Measurements from ENCODE around the gene HSFX3. TPM values are rescaled to one million over a fixed set of nuclear protein-coding genes. Genes with fewer than 3 reads are reported as not detected.

The HSFX3 gene
- total RNA-seq, 2 experiments from 2014 or later = not detected

- DNase-seq (no peak), ATAC-seq (no peak)
- no peak overlapping the region for H3K27ac Mint-ChIP-seq
- no peak for TF ChIP-seq CTCF (IDR thresholded peaks at IDR 0.05)
- intact Hi-C loops (cut with micrococcal nuclease) = no loop called here
- CTCF ChIA-PET = no interaction called here
- no peak overlapping the region for H3K4me3 Mint-ChIP-seq
- POLR2A ChIA-PET = no interaction called here
- H3K27me3 Mint-ChIP-seq = peaks cover 2% of the 10 kb centered on the region
- H3K36me3 Mint-ChIP-seq (ENCODE audit: low read depth) = no peaks in the 10 kb centered on the region
- no peaks in the 10 kb centered on the region for H3K9me3 Mint-ChIP-seq
- H3K4me1 Mint-ChIP-seq (ENCODE audit: low read depth) = peaks cover 9% of the 10 kb centered on the region
Observed at GRCh38 chrX:149571770-149572169, 22.0 kb upstream of the HSFX3 start.

GRCh38 chrX:149570668-149571067, 20.9 kb upstream of the HSFX3 start:
- ATAC-seq = no peak
- Mint-ChIP-seq H3K27ac (no peak overlapping the region), H3K27me3 (peaks cover 2% of the 10 kb centered on the region), H3K36me3 (ENCODE audit: low read depth) (no peaks in the 10 kb centered on the region), H3K4me1 (ENCODE audit: low read depth) (peaks cover 9% of the 10 kb centered on the region), H3K4me3 (no peak overlapping the region), H3K9me3 (no peaks in the 10 kb centered on the region)
- CTCF ChIA-PET = no interaction called here
- DNase-seq = no peak
- no peak for TF ChIP-seq CTCF (IDR thresholded peaks at IDR 0.05)
- POLR2A ChIA-PET = no interaction called here
- intact Hi-C loops (cut with micrococcal nuclease) = no loop called here

GRCh38 chrX:149569770-149570169, 20.0 kb upstream of the HSFX3 start:
- Mint-ChIP-seq H3K36me3 (ENCODE audit: low read depth) (no peaks in the 10 kb centered on the region), H3K4me1 (ENCODE audit: low read depth) (peaks cover 9% of the 10 kb centered on the region), H3K27ac (no peak overlapping the region), H3K9me3 (no peaks in the 10 kb centered on the region), H3K27me3 (peaks cover 2% of the 10 kb centered on the region), H3K4me3 (no peak overlapping the region)
- intact Hi-C loops (cut with micrococcal nuclease) = no loop called here
- CTCF ChIA-PET = no interaction called here
- POLR2A ChIA-PET = no interaction called here
- no peak for TF ChIP-seq CTCF (IDR thresholded peaks at IDR 0.05)
- no peak for ATAC-seq
- no peak for DNase-seq

- ChIA-PET CTCF (no interaction called here), POLR2A (no interaction called here)
- no peaks in the 10 kb centered on the region for H3K36me3 Mint-ChIP-seq (ENCODE audit: low read depth)
- no peak overlapping the region for H3K4me3 Mint-ChIP-seq
- no peak for DNase-seq
- H3K4me1 Mint-ChIP-seq (ENCODE audit: low read depth) = peaks cover 9% of the 10 kb centered on the region
- H3K27me3 Mint-ChIP-seq = peaks cover 2% of the 10 kb centered on the region
- no peak for ATAC-seq
- intact Hi-C loops (cut with micrococcal nuclease) = no loop called here
- H3K27ac Mint-ChIP-seq = no peak overlapping the region
- no peak for TF ChIP-seq CTCF (IDR thresholded peaks at IDR 0.05)
- no peaks in the 10 kb centered on the region for H3K9me3 Mint-ChIP-seq
Observed at GRCh38 chrX:149568701-149569296, 19.1 kb upstream of the HSFX3 start.

- H3K4me3 Mint-ChIP-seq = no peak overlapping the region
- ChIA-PET POLR2A (no interaction called here), CTCF (no interaction called here)
- no peak for ATAC-seq
- H3K36me3 Mint-ChIP-seq (ENCODE audit: low read depth) = no peaks in the 10 kb centered on the region
- no peak overlapping the region for H3K27ac Mint-ChIP-seq
- H3K4me1 Mint-ChIP-seq (ENCODE audit: low read depth) = peaks cover 7% of the 10 kb centered on the region
- DNase-seq = no peak
- H3K27me3 Mint-ChIP-seq = peaks cover 2% of the 10 kb centered on the region
- no peaks in the 10 kb centered on the region for H3K9me3 Mint-ChIP-seq
- no peak for TF ChIP-seq CTCF (IDR thresholded peaks at IDR 0.05)
- intact Hi-C loops (cut with micrococcal nuclease) = no loop called here
Observed at GRCh38 chrX:149567621-149568417, 18.1 kb upstream of the HSFX3 start.

Measured in activated CD8-positive, alpha-beta T cell treated with anti-CD3 and anti-CD28 coated beads for 36 hours (primary cell).